Measurements from ENCODE around the gene MEF2B. TPM values are rescaled to one million over a fixed set of nuclear protein-coding genes. Genes with fewer than 3 reads are reported as not detected.
"Not testable (repeated sequence)": the region's sequence is repeated elsewhere in the genome, so short reads cannot be mapped to it uniquely, and the experiment has no call there.

Gene MEF2B
- total RNA-seq, 1 experiment from 2014 or later = not detected

GRCh38 chr19:19111136-19111835 is 58.8 kb downstream of the MEF2B start:
- Histone ChIP-seq H3K36me3 (no peaks in the 10 kb centered on the region), H3K27ac (no peak overlapping the region), H3K4me1 (peaks cover 27% of the 10 kb centered on the region), H3K9me3 (replicated peaks) (no peaks in the 10 kb centered on the region), H3K27me3 (no peaks in the 10 kb centered on the region), H3K4me3 (no peak overlapping the region)
- no peak for DNase-seq

- H3K36me3 ChIP-seq = no peaks in the 10 kb centered on the region
- H3K27ac ChIP-seq = no peak overlapping the region
- H3K4me1 ChIP-seq = peaks cover 27% of the 10 kb centered on the region
- H3K9me3 ChIP-seq (replicated peaks) = no peaks in the 10 kb centered on the region
- H3K4me3 ChIP-seq = no peak overlapping the region
- no peak for DNase-seq
- no peaks in the 10 kb centered on the region for H3K27me3 ChIP-seq
Measured at GRCh38 chr19:19110410-19111135, 59.5 kb downstream of the MEF2B start.

GRCh38 chr19:19109601-19110000 is 60.5 kb downstream of the MEF2B start:
- Histone ChIP-seq H3K4me1 (peaks cover 31% of the 10 kb centered on the region), H3K9me3 (replicated peaks) (no peaks in the 10 kb centered on the region), H3K27me3 (no peaks in the 10 kb centered on the region), H3K36me3 (no peaks in the 10 kb centered on the region), H3K27ac (no peak overlapping the region), H3K4me3 (no peak overlapping the region)
- DNase-seq = no peak

- Histone ChIP-seq H3K27ac (no peak overlapping the region), H3K4me1 (peaks cover 17% of the 10 kb centered on the region), H3K4me3 (no peak overlapping the region), H3K9me3 (replicated peaks) (no peaks in the 10 kb centered on the region), H3K36me3 (no peaks in the 10 kb centered on the region), H3K27me3 (no peaks in the 10 kb centered on the region)
- no peak for DNase-seq
Measured at GRCh38 chr19:19107654-19108053, 62.4 kb downstream of the MEF2B start.

GRCh38 chr19:19106938-19107337 is 63.1 kb downstream of the MEF2B start:
- DNase-seq; H3K27ac ChIP-seq; H3K4me1 ChIP-seq; H3K4me3 ChIP-seq; H3K27me3 ChIP-seq; H3K9me3 ChIP-seq (replicated peaks); H3K36me3 ChIP-seq: not testable (repeated sequence)

- peak; percentile 84 to 86 for DNase-seq
- Histone ChIP-seq H3K27ac (peak overlapping the region; percentile 78), H3K9me3 (replicated peaks) (no peaks in the 10 kb centered on the region), H3K27me3 (no peaks in the 10 kb centered on the region), H3K4me1 (peaks cover 4% of the 10 kb centered on the region; the same call in 1 of the 2 replicates), H3K4me3 (peak overlapping the region; percentile 64), H3K36me3 (no peaks in the 10 kb centered on the region)
Measured at GRCh38 chr19:19106056-19106551, 64.0 kb downstream of the MEF2B start.

GRCh38 chr19:19105365-19106055 is 64.6 kb downstream of the MEF2B start:
- peak overlapping the region; percentile 78 for H3K27ac ChIP-seq
- H3K9me3 ChIP-seq (replicated peaks) = no peaks in the 10 kb centered on the region
- peak overlapping the region; percentile 64 for H3K4me3 ChIP-seq
- H3K27me3 ChIP-seq = no peaks in the 10 kb centered on the region
- DNase-seq = peak; percentile 92 to 95
- H3K36me3 ChIP-seq = no peaks in the 10 kb centered on the region
- peaks cover 4% of the 10 kb centered on the region; the same call in 1 of the 2 replicates for H3K4me1 ChIP-seq

GRCh38 chr19:19103167-19103566 is 66.9 kb downstream of the MEF2B start:
- H3K36me3 ChIP-seq = no peaks in the 10 kb centered on the region
- peaks cover 4% of the 10 kb centered on the region; the same call in 1 of the 2 replicates for H3K4me1 ChIP-seq
- no peak for DNase-seq
- no peaks in the 10 kb centered on the region for H3K27me3 ChIP-seq
- H3K9me3 ChIP-seq (replicated peaks) = no peaks in the 10 kb centered on the region
- no peak overlapping the region for H3K27ac ChIP-seq
- no peak overlapping the region for H3K4me3 ChIP-seq

GRCh38 chr19:19102566-19102965 is 67.5 kb downstream of the MEF2B start:
- H3K4me1 ChIP-seq; DNase-seq; H3K27me3 ChIP-seq; H3K27ac ChIP-seq; H3K36me3 ChIP-seq; H3K4me3 ChIP-seq; H3K9me3 ChIP-seq (replicated peaks): not testable (repeated sequence)

GRCh38 chr19:19101540-19101939 is 68.5 kb downstream of the MEF2B start:
- H3K9me3 ChIP-seq (replicated peaks) = no peaks in the 10 kb centered on the region
- H3K36me3 ChIP-seq = no peaks in the 10 kb centered on the region
- DNase-seq = no peak
- H3K27ac ChIP-seq = no peak overlapping the region
- no peak overlapping the region for H3K4me3 ChIP-seq
- peaks cover 4% of the 10 kb centered on the region; the same call in 1 of the 2 replicates for H3K4me1 ChIP-seq
- H3K27me3 ChIP-seq = no peaks in the 10 kb centered on the region

GRCh38 chr19:19098703-19099632 is 71.1 kb downstream of the MEF2B start:
- no peaks in the 10 kb centered on the region for H3K36me3 ChIP-seq
- H3K9me3 ChIP-seq (replicated peaks) = no peaks in the 10 kb centered on the region
- H3K4me3 ChIP-seq = no peak overlapping the region
- no peaks in the 10 kb centered on the region for H3K27me3 ChIP-seq
- H3K27ac ChIP-seq = no peak overlapping the region
- DNase-seq = no peak
- no peaks in the 10 kb centered on the region for H3K4me1 ChIP-seq

GRCh38 chr19:19098084-19098702 is 71.9 kb downstream of the MEF2B start:
- no peak for DNase-seq
- Histone ChIP-seq H3K36me3 (no peaks in the 10 kb centered on the region), H3K27ac (no peak overlapping the region), H3K27me3 (no peaks in the 10 kb centered on the region), H3K4me3 (no peak overlapping the region), H3K9me3 (replicated peaks) (no peaks in the 10 kb centered on the region), H3K4me1 (no peaks in the 10 kb centered on the region)

GRCh38 chr19:19096641-19097627 is 73.1 kb downstream of the MEF2B start:
- Histone ChIP-seq H3K4me1 (no peaks in the 10 kb centered on the region), H3K36me3 (no peaks in the 10 kb centered on the region), H3K4me3 (no peak overlapping the region), H3K27me3 (no peaks in the 10 kb centered on the region), H3K9me3 (replicated peaks) (no peaks in the 10 kb centered on the region), H3K27ac (no peak overlapping the region)
- no peak for DNase-seq

Measured in SJCRH30 (cell line).